Spleen (tissue), 11 donors: ENCODE results near the gene ITIH4. TPM values are rescaled to one million over a fixed set of nuclear protein-coding genes. Genes with fewer than 3 reads are reported as not detected.

Experiments
- DNase-seq: peaks from one replicate; pipeline ENCODE4 v3.0.0-alpha.2; 2020
- H3K27ac ChIP-seq, 8 donors: fragments of 200-600 bp; sonication (generic) in 7 of 8; 1 replicate in 4 of 8; 2 replicates in 4 of 8; pipeline versions ENCODE4 v1.5.0 to v1.8.0; 2016 to 2021; ENCODE audit warnings: inconsistent platforms in 4 of 8, mild to moderate bottlenecking in 4 of 8, moderate library complexity in 1 of 8
- H3K27me3 ChIP-seq, 7 donors: fragments of 200-600 bp; sonication (generic) in 6 of 7; replicated peaks in 1 of 7; 1 replicate in 4 of 7; 2 replicates in 3 of 7; pipeline versions ENCODE4 v1.5.0 to v1.8.0; 2016 to 2021; ENCODE audit warnings: inconsistent platforms in 3 of 7, mild to moderate bottlenecking in 1 of 7
- H3K36me3 ChIP-seq, 6 donors: fragments of 200-600 bp; sonication (generic) in 5 of 6; 1 replicate in 4 of 6; 2 replicates in 2 of 6; pipeline versions ENCODE4 v1.5.0 to v1.8.0; 2016 to 2021; ENCODE audit warnings: inconsistent platforms in 2 of 6
- H3K4me1 ChIP-seq, 6 donors: fragments of 200-600 bp; sonication (generic) in 5 of 6; 1 replicate in 3 of 6; 2 replicates in 3 of 6; pipeline versions ENCODE4 v1.5.0 to v1.8.0; 2016 to 2021; ENCODE audit warnings: inconsistent platforms in 3 of 6
- H3K4me3 ChIP-seq, 8 donors: fragments of 200-600 bp; sonication (generic) in 7 of 8; 1 replicate in 4 of 8; 2 replicates in 4 of 8; pipeline versions ENCODE4 v1.5.0 to v1.8.0; 2016 to 2021; ENCODE audit warnings: inconsistent platforms in 4 of 8, mild to moderate bottlenecking in 4 of 8, moderate library complexity in 2 of 8
- H3K9me3 ChIP-seq, 8 donors: fragments of 200-600 bp; sonication (generic) in 7 of 8; 1 replicate in 4 of 8; 2 replicates in 4 of 8; pipeline versions ENCODE4 v1.5.0 to v1.8.0; 2016 to 2021; ENCODE audit warnings: inconsistent platforms in 4 of 8
- CTCF ChIP-seq, 11 experiments: fragments of 200-600 bp in 7 of 11; fragments of 450-650 bp in 4 of 11; sonication (generic) in 4 of 11; IDR thresholded peaks in 8 of 11; conservative IDR thresholded peaks in 3 of 11; 1 replicate in 7 of 11; 2 replicates in 4 of 11; pipeline versions ENCODE4 v1.4.0 to v1.8.0; 2016 to 2021; ENCODE audit warnings: antibody characterized with exemption in 11 of 11, inconsistent platforms in 4 of 11, mild to moderate bottlenecking in 1 of 11
- POLR2A ChIP-seq, 3 donors: fragments of 450-650 bp; IDR thresholded peaks; one replicate each; pipeline ENCODE4 v1.5.1; 2017; ENCODE audit warnings: antibody characterized with exemption in 3 of 3, mild to moderate bottlenecking in 1 of 3
- POLR2AphosphoS5 ChIP-seq, 3 donors: sonication (generic); formaldehyde crosslinking; IDR thresholded peaks; one replicate each; pipeline ENCODE4 v1.5.1; 2017; ENCODE audit warnings: antibody characterized with exemption in 3 of 3
- WGBS, 5 donors: extraction: QIAGEN DNeasy Blood & Tissue Kit in 3 of 5; methylation state at CpG; one replicate each; pipeline versions ENCODE4 v1.1.5 to v1.1.7; 2013 to 2018; 5-methylcytosine and 5-hydroxymethylcytosine counted together
- intact Hi-C: fragments of 100-400 bp; cut with DNase I; formaldehyde crosslinking; loops from one replicate; pipeline ENCODE4 v1.15.0; 2023; ENCODE audit warnings: low total_unique reads
- polyA plus RNA-seq, 3 donors: library from polyadenylated mRNA; stranded (reverse); fragments of 200-250 nt; gene quantifications; one replicate each; pipeline ENCODE4 v1.2.1, GENCODE V29; 2013
- total RNA-seq, 7 donors: library from RNA; depleted of rRNA in 3 of 7; stranded (reverse); fragments of >200 nt in 3 of 7; fragmentation: NEBNext Ultra II Directional in 4 of 7; extraction: Animal tissue kit (Norgen Biotek cat#: 25700) in 4 of 7; gene quantifications; one replicate each; pipeline versions ENCODE4 v1.1.0 to v1.2.1, GENCODE V29; 2016 to 2021
- donor health status: healthy with polysubstance abuse.
- donor health status: DM: no; HTN: no; CAD: no; lungs with moderate emphysema.
- donor health status: DM: no; HTN: no; CAD: no.
- donor health status: Bipolar disorder and iron deficiency.
- donor health status: healthy.
- donor health status: DM: no; HTN: no; CAD: no.
- donor health status: DM: yes; HTN: yes; CAD: no.

The ITIH4 gene
- total and polyA plus RNA-seq, 10 donors = 9.9 to 54.2 (median 21.6) TPM

- no peak overlapping the region for H3K4me3 ChIP-seq
- H3K4me1 ChIP-seq = peaks cover 0 to 48% (median 9%) of the 10 kb centered on the region in 6 donors
- H3K27me3 ChIP-seq = no peaks in the 10 kb centered on the region
- TF ChIP-seq CTCF (IDR thresholded peaks at IDR 0.05 in 8 of 11, conservative IDR thresholded peaks at IDR 0.05 in 3 of 11) = no peak
- TF ChIP-seq POLR2AphosphoS5 (IDR thresholded peaks at IDR 0.05) = no peak
- no peak overlapping the region for H3K27ac ChIP-seq
- H3K9me3 ChIP-seq = no peaks in the 10 kb centered on the region
- peaks cover 0 to 86% (median 57%) of the 10 kb centered on the region in 6 donors for H3K36me3 ChIP-seq
- DNase-seq = peak; percentile 29
- WGBS, 5 donors = 85 to 96% (median 94%) methylated on average over 6 of the region's 6 CpGs
- intact Hi-C loops = no loop called here
These were observed 16.8 kb upstream of the ITIH4 start for GRCh38 chr3:52847241-52847640.

- peaks cover 0 to 86% (median 57%) of the 10 kb centered on the region in 6 donors for H3K36me3 ChIP-seq
- DNase-seq = no peak
- TF ChIP-seq POLR2A (IDR thresholded peaks at IDR 0.05) (no peak), CTCF (IDR thresholded peaks at IDR 0.05 in 8 of 11, conservative IDR thresholded peaks at IDR 0.05 in 3 of 11) (no peak), POLR2AphosphoS5 (IDR thresholded peaks at IDR 0.05) (no peak)
- peaks cover 0 to 48% (median 9%) of the 10 kb centered on the region in 6 donors for H3K4me1 ChIP-seq
- intact Hi-C loops = no loop called here
- H3K9me3 ChIP-seq = no peaks in the 10 kb centered on the region
- no peak overlapping the region for H3K4me3 ChIP-seq
- H3K27ac ChIP-seq = no peak overlapping the region
- WGBS, 5 donors = 43 to 52% (median 50%) methylated on average over 15 of the region's 15 CpGs
- no peaks in the 10 kb centered on the region for H3K27me3 ChIP-seq
These were observed 16.0 kb upstream of the ITIH4 start for GRCh38 chr3:52846432-52846965.

- Histone ChIP-seq H3K4me1 (peaks cover 0 to 48% (median 9%) of the 10 kb centered on the region in 6 donors), H3K27me3 (no peaks in the 10 kb centered on the region), H3K4me3 (no peak overlapping the region), H3K9me3 (no peaks in the 10 kb centered on the region), H3K36me3 (peaks cover 0 to 86% (median 57%) of the 10 kb centered on the region in 6 donors), H3K27ac (peak overlapping the region in 3 of 8 donors; percentile 19 to 55 (median 34))
- TF ChIP-seq POLR2A (IDR thresholded peaks at IDR 0.05) (no peak), CTCF (IDR thresholded peaks at IDR 0.05 in 8 of 11, conservative IDR thresholded peaks at IDR 0.05 in 3 of 11) (peak in 8 of 11 experiments; percentile 14 to 67 (median 49))
- intact Hi-C loops = no loop called here
- WGBS, 5 donors = 72 to 86% (median 76%) methylated on average over 7 of the region's 7 CpGs
- DNase-seq = peak; percentile 19
These were observed 15.4 kb upstream of the ITIH4 start for GRCh38 chr3:52845691-52846431.

- Histone ChIP-seq H3K4me1 (peaks cover 0 to 48% (median 9%) of the 10 kb centered on the region in 6 donors), H3K4me3 (no peak overlapping the region), H3K27ac (peak overlapping the region in 3 of 8 donors; percentile 34 to 55 (median 40)), H3K27me3 (no peaks in the 10 kb centered on the region), H3K36me3 (peaks cover 0 to 86% (median 55%) of the 10 kb centered on the region in 6 donors), H3K9me3 (no peaks in the 10 kb centered on the region)
- intact Hi-C loops = no loop called here
- TF ChIP-seq POLR2AphosphoS5 (IDR thresholded peaks at IDR 0.05) (no peak), CTCF (IDR thresholded peaks at IDR 0.05 in 8 of 11, conservative IDR thresholded peaks at IDR 0.05 in 3 of 11) (no peak), POLR2A (IDR thresholded peaks at IDR 0.05) (no peak)
- WGBS, 5 donors = 44 to 67% (median 62%) methylated on average over 6 of the region's 6 CpGs
- DNase-seq = peak; percentile 36
These were observed 14.7 kb upstream of the ITIH4 start for GRCh38 chr3:52845157-52845556.
